KBM-7 (cell line): ENCODE data around the gene ZNF530.

ENCODE experiments used
- DNase-seq: peaks from one replicate; pipeline ENCODE4 v3.0.0-alpha.2; 2015
- in situ Hi-C: fragments of 300-500 bp; cut with MboI; formaldehyde crosslinking; loops from 2 replicates; pipeline ENCODE4 v1.14.3; 2020; ENCODE audit warnings: low sequenced_read_pairs, low pct_unique_long_range_greater_than_20kb, mixed read lengths

The ZNF530 gene

DNA sequence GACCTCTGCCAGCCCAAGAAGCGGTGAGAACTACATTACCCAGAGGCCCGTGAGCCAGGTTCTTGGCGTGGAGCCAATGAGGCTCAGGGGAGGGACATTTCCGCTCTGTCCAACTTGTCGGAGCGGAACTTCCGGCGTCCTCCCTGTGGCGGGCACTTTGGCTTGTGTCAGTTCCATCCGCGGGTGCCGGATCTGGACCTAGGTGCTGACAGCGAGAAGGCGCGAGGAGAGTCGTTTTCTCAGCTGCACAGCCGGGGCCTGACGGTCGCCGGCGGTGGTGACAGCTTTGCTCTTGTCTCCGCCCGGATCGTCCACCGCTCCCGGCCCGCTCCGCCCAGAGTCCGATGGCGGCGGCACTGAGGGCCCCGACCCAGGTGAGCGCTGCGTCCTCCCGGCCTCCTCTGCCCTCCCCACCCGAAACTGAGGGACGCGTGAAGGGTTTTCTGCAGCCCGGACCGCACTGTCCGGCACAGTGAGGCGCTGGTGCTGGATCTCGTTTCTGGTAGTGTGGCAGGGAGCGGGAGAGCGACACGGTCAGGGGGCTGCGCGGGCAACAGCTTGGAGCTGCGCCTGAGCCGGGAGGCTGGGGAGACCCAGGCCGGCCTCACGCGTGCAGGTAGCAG is at the start of gene ZNF530:
TSS of gene ZNF530 (plus strand) at position 125 of the 623 bp plus-strand sequence. CDS start 4,461 bp downstream, outside the sequence.
- in situ Hi-C loops = no loop called here
- DNase-seq = peak; percentile 91

DNA sequence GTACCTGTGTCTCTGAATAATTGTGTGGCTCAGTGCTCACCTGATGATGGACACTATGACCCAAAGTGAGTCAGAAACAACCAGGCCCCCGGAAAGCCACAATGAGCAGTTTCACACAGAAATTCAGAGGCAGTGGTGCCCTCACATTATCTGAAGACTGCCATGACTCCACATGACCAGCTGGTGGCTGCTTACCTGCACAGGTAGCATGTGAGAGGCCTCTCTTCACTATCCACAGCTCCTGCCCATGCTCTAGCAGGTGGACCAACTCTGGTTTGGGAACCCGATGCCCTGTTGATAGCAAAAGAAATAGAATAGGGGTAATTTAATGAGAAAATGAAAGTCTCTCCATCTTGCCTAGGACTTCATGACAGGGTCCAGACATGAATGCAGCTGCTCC is 47.3 kb upstream of the ZNF530 start:
- in situ Hi-C loops = no loop called here
- no peak for DNase-seq

DNA sequence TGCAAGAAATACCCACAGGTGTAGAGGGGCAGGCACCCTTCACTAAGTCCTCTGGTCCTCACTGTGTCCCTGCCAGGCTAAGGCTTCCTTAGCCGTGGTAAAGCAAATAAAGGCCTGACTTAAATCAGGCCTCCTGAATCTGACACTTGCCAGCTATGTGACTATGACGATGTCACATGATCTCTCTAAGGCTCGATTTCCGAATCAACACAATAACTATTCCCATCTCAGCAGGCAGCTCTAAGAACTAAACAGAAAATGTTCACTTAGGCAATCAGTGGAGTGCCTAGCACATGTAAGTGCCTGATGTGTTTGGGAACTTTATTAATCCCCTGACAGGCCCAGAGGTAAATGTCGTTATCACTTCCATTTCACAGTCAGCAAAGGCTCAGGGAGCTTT is 42.0 kb upstream of the ZNF530 start:
- no peak for DNase-seq
- in situ Hi-C loops = no loop called here

DNA sequence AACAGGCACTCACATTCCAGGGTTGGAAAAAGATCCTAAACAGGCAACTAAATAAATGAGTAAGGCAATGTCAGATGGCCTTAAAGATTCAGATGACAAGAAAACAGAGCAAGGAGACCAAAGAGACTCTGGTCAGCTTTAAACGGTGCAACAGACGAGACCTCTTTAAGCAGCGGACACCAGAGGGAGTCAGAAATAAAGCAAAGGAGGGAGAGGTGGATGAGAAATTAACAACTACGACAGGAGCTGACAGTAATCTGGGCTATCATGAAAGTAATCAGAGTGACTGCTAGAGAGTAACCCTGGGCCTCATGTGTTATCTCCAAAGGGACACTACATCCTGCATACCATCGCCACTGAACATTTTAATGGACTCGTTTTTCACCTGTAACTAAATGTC is 41.2 kb upstream of the ZNF530 start:
- DNase-seq = no peak
- in situ Hi-C loops = no loop called here

DNA sequence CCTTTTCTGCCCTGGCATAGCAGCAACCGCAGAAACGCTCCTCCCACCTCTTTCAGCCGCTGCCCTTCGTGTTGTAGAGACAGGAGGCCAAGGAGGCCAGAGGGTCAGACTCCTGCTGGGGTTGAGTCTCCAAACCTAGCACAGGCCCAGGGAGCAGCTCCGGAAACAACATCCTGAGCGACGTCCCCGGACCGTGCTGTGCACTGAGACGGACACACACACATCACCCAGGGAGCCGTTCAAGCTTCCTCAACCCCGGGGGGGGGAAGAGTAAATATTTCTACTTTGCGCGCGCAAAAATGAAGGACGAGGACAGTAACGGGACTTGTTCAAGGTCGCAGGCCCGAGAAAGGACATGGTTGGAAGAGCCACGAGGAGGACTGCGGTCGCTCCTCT is 40.7 kb upstream of the ZNF530 start:
- DNase-seq = peak; percentile 20

DNA sequence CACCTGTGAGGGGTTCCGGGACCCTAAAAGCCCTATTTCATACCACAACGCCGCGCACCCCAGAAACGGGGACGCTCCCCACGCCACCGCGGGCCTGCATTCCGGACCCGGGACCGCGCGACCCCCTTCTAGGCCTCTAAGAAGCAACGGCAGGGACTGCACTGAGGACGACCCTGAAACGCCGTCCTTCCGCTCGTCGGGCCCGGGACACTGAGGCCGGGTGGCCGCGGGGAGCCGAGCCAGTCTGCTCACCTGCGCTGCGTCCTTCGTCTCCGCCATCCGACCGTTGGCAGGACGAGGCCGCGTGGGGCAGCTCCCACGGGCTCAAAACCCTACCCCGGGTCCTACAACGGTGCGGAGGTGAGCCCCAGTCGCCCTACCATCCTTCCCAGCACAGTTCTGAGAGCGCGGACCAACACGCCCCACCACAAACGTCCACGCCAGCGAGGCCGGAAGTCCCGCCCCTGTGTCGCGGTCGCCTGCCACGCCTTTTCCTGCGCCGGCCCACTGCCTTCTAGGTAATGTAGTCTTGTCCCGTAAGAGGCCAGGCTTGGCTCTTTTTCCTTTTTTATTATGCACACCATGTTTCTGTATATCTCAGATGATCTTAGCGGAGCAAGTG is 40.2 kb upstream of the ZNF530 start, which contains the start of gene ZNF550:
TSS of gene ZNF550 (minus strand) at position 460 of the 622 bp plus-strand sequence. CDS start at position 279, 181 bp downstream.
- peak; percentile 92 for DNase-seq
- in situ Hi-C loops = no loop called here

More for the DNA sequence above, 40.7 kb upstream of the ZNF530 start:
- in situ Hi-C loops = no loop called here

DNA sequence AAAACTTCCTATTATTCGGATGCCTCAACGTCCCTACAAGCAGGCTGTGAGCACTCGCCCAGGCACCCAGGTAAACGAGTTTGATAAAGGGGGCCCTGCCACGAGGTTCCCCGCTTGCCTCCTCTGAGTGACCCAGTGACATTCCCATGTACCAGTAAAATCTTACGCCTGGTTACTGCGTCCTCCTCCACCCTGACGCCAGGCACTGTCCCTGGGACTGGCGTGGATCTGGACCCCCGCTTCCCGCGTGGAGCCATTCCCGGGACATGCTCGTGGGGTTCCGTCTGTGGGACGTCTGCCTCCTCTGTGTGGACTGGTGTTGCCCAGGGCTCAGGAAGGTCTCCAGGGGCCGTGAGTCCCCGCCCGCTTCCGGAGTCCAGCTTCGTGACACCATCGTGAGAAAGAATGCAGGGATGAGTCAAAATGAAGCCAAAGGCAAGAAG is 39.6 kb upstream of the ZNF530 start:
- in situ Hi-C loops = no loop called here
- no peak for DNase-seq

DNA sequence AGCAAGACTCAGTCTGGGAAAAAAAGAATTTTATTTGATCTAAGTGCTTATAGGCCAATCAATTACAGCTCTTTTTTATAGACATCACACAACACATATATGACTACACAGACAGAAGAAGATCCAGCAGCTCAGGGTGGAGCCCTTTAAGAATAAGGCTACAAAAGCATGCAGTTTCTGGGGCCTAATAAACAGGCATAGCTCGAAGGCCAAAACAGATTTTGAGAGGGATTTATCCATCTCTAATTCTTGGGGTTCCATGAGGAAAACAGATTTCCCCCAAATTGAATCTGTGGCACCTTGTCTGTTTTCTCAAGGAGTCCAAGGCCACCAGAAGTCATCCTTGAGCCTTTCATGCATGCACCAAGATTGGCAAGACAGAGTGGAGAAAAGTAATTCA is 36.1 kb upstream of the ZNF530 start:
- in situ Hi-C loops = no loop called here
- no peak for DNase-seq

DNA sequence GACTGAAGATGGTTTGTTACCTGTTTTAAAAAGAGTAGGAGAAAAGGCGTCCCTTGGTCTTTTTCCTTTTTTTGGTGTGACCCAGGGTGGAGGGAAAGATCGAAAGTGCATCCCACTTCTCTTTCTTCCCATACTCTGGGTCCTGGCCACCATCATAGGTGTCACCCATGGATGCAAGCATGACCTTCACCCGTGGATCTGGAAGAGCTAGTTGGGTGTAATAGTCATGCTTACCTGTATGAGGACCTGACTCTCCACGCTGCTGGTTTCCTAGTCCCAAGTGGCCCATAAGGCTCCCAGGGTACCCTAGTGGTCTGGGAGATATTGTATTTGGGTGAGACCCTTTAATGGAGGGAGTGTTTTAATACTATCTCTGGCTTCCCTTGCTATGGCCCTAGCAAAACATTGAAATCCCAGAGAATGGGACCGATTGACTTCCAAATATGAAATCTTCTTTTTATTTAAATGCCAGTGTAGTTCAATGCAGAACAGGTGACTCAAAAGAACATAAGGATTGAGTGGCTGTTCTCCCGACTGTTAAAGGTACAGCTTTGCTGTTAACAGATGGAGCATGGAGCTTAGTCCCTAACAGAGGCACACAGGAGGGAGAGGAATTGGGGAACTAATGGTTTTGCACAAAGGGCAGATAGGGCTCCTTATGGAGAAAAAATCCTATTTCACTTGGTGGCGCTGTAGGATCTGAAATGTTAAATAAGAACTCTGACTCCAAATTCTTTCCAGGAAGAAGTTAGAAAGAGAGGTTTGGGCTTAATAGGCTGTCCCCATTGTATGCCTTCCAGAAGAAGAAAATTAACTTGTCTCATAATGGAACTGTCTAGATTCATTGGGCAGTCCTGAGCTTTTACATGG is 33.1 kb upstream of the ZNF530 start:
- in situ Hi-C loops = no loop called here
- peak; percentile 34 for DNase-seq

DNA sequence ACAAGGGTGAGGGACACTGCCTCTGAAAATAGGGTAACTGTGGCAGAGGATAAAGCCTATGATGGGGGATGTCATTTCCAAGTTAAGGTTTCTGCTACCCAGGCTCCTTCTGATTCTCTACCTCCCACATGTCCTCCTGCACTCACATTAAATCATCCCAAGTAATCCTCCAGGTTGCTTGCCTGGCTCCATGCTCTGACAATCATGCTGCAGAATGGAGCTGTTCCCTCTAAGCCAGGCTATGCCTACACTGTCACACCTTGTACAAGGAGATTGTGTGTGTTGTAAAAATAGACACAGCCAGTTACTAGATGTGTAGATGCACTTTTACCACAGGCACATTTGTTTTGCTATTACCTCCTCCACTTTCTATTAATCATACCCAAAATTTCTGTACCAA is 29.0 kb upstream of the ZNF530 start:
- in situ Hi-C loops = no loop called here
- DNase-seq = no peak

DNA sequence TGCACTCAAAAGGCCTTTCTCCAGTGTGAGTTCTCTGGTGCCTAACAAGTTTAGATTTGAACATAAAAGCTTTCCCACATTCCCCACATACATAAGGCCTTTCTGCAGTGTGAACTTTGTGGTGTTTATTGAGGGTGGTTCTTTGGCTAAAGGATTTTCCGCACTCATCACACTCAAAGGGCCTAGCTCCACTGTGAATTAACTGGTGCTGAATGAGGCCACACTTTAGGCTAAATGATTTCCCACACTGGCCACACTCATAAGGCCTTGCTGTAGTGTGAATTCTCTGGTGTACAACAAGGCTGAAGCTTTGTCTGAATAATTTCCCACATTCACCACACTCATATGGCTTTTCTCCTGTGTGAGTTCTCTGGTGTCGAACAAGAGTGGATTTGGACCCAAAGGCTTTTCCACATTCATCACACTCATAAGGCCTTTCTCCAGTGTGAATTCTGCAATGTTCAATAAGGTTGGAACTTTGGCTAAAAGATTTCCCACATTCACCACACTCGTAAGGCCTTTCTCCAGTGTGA is 27.2 kb upstream of the ZNF530 start:
- in situ Hi-C loops = no loop called here
- DNase-seq = no peak

DNA sequence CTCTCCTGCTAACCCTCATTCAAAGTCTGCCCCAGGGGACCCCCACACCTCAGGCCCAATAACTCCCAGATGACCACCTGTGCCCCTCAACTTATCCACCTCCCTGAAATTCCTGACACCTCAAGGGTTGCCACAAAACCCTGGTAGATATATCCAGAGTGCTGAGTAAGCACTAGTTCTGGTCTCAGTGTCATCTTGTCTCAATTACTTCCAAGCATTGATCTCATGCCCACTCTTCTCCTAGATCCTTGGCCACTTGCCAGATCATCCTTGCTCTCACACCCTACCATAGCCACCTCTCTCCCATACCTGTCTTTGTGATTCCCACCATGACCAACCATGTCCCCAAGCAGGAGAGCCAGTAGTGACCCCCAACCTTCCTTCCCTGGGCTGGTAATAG is 23.0 kb upstream of the ZNF530 start:
- in situ Hi-C loops = no loop called here

DNA sequence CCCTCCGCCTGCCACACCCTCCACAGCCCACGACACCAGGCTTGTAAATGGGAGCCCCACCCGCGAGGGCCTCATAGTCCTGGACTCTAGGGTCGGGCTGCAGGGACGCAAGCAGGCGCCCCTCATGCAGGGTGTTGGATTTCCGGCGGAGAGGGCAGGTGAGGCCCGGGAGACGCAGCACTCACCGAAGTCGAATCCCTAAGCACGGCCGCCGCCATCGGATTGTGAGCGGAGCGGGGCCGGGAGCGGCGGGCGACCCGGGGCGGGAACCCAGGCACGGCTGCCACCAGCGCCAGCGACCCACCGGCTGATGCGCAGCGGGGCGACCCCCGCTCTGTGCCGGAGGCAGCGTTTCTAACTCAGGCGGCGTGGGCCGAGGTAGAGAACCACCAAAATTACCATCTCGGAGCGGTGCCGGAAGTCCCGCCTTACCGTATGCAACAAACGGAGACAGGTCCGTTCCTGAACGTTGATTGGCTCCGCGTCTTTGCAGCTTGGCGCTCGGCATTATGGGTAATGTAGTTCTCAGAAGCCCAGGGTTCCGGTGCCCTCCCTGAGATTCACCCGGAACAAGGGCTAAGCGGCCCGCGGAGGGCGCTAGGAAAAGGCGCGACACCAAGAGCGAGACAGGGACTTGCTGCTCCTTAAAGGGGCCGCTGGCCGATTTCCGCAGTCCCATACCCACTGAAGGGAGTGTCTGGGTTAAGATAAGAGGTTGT is 21.0 kb upstream of the ZNF530 start, which contains the start of gene ZNF416:
TSS of gene ZNF416 (minus strand) at position 425 of the 719 bp plus-strand sequence. CDS start at position 218, 207 bp downstream.
- in situ Hi-C loops = no loop called here
- peak; percentile 98 for DNase-seq

More for the DNA sequence above, 23.0 kb upstream of the ZNF530 start:
- no peak for DNase-seq

DNA sequence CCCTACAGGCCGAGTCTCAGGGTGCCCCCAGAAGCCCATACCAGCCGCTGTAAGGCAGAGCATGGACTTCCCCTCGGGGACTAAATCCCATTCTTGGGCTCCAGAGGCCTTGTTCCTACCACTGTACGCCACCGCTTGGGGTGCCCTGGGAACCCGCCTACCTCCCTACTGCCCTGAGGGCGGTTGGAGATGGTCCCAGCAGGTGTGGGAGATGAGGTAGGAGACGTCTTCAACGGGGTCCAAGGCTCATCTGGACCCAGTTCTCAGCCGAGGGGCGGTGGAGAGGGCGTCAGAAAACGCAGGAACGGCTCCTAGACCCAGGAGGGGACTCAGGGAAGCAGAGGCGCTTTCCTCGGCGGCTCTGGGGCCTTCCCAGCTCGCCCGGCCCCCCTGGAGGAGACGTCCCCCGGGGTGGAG is 16.6 kb upstream of the ZNF530 start:
- in situ Hi-C loops = no loop called here
- DNase-seq = no peak

DNA sequence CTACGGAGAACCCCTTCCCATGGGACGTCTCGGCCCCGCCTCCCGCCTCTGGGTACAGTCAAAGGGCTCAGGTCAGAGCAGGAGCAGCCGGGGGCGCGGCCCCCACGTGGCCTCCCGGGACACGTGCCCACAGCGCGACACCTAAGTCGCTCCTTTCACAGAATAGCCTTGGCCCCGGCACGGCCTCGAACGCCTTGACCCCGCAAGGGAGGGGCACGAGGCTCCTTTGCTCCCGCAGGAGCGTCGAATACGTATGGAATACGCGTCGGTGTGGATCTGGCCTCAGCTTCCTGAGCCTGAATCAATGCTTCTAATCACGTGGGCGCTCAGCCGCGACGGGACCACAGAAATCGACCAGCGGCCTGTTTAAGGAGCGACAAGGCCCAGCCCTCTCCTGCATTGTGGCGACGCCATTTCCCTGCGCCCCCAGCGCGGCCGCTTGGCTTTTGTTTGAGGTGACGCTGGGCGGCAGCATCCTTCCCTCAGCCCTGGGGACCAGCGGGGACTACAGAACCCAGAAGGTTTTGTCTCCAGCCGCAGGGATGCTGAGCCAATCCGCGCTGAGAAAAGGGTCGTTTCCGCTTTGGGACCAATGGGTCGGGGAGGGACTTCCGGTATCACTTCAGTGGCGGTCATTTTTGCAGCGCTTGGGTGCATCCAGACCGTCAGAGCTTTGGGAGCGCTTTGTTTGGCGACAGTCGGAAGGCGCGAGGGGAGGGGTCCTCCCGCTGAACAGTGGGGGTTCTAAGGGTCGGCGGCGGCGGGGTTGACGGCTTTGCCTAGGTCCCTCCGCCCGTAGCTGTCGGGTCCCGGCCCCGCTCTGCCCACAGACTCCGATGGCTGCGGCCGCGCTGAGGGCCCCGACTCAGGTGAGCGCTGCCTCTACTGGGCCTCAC is 15.9 kb upstream of the ZNF530 start, which contains the start of gene ZIK1:
TSS of gene ZIK1 (plus strand) at position 625 of the 896 bp plus-strand sequence. CDS start at position 837, 212 bp downstream.
- no peak for DNase-seq
- in situ Hi-C loops = no loop called here

DNA sequence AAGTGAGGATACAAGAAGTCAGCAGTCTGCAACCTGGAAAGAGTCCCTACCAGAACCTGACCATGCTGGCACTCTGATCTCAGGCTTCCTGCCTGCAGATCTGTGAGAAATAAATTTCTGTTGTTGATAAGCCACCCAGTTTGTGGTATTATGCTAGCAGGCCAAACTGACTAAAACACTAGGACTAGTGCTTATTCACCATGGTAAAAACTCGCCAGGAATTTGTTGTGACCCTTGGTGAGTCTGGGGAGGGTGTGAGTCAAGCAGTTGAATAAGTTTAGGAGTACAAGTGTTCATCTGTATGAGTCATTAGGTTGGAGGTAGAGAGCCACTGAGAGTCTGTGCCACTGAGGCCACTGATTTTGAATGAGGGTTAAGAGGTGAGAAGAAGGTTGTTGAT is 12.2 kb upstream of the ZNF530 start:
- in situ Hi-C loops = no loop called here
- DNase-seq = no peak

DNA sequence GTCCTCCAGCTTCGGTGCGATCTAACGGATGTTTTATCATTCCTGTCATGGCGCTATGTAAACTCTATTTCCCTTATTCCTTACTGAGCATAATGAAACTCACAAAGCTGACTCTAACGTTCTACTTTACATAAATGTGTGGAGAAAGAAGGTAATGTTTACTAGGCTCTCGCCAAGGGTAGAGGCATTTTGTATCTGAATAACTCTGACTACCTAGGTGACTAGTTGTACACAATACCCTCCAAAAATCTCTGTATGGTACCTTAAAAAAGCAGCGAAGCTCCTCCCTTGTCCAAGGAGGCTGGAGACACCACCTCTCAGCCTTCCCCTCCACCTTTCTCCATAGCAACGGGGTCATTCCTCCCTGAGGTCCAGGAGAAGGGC is 316 bp upstream of the ZNF530 start:
- in situ Hi-C loops = no loop called here
- DNase-seq = no peak

DNA sequence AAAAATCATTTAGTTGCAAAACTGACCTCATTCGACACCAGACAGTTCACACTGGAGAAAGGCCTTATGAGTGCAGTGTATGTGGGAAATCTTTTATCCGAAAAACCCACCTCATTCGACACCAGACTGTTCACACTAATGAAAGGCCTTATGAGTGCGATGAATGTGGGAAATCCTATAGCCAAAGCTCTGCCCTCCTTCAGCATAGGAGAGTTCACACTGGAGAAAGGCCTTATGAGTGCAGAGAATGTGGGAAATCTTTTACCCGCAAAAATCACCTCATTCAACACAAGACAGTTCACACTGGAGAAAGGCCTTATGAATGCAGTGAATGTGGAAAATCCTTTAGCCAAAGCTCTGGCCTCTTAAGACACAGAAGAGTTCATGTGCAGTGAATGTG is 7.2 kb downstream of the ZNF530 start:
- DNase-seq = no peak
- in situ Hi-C loops = no loop called here
